ENCODE results near the gene FAT3.
A peak's percentile ranks its signal among the peaks of the same experiment; 100 is the strongest.

The FAT3 gene

DNA sequence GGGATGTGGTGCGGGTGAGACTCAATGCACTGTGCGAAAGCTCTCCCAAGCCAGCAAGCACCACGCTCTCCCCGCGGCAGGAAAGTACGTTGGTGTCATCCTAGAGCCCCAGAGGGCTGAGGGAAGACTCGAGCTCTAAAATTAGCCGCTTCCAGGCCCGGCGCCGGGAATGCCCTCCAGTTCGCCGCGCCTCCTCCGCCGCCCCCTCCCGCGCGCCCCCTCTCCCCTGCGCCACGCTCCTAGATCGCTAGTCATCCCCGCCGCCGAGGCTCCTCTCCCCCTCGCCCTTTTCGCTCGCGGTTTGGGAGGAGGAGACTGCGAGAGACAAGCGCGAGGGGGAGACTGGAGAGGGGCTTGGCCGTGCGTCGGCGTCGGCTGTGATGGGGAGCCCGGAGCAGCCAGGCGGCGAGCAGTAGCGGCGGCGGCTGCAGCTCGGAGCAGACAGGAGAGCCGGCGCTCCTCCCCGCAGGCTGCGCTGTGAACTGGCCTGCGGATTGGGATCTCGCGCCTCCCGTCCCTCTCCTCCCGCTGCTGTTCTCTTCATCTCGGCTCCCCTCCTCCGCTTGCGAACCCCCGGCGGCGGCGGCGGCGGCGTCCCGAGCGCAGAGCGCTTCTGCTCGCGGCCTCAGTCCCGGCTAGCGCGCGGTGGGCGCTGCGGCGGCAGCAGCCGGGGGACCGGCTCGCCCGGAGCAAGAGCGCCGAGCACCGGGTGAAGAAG lies at the start of gene FAT3:
Gene FAT3 (plus strand): TSS at position 412 of the 718 bp plus-strand sequence. CDS start 127,295 bp downstream, outside the sequence.
- TF ChIP-seq FOXM1 (IDR thresholded peaks at IDR 0.05; ENCODE audit: borderline replicate concordance) (no peak), TARDBP (IDR thresholded peaks at IDR 0.05) (no peak), HDGF (IDR thresholded peaks at IDR 0.05; ENCODE audit: borderline replicate concordance) (no peak), LEF1 (IDR thresholded peaks at IDR 0.05; ENCODE audit: borderline replicate concordance) (no peak), ZNF384 (IDR thresholded peaks at IDR 0.05) (no peak), ARNT (IDR thresholded peaks at IDR 0.05) (no peak), NFRKB (IDR thresholded peaks at IDR 0.05) (no peak)
- TF ChIP-seq, protein P1, sequence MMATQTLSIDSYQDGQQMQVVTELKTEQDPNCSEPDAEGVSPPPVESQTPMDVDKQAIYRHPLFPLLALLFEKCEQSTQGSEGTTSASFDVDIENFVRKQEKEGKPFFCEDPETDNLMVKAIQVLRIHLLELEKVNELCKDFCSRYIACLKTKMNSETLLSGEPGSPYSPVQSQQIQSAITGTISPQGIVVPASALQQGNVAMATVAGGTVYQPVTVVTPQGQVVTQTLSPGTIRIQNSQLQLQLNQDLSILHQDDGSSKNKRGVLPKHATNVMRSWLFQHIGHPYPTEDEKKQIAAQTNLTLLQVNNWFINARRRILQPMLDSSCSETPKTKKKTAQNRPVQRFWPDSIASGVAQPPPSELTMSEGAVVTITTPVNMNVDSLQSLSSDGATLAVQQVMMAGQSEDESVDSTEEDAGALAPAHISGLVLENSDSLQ (IDR thresholded peaks at IDR 0.05), result no peak
- peak; percentile 63 for DNase-seq (ENCODE audit: extremely low spot score)
- ChIA-PET POLR2A (interaction anchor here (0.9 kb wide), 1 partner anchor 664 kb away, joined by 3 read pairs; no protein-coding TSS in a partner anchor), CTCF (no interaction called here)

DNA sequence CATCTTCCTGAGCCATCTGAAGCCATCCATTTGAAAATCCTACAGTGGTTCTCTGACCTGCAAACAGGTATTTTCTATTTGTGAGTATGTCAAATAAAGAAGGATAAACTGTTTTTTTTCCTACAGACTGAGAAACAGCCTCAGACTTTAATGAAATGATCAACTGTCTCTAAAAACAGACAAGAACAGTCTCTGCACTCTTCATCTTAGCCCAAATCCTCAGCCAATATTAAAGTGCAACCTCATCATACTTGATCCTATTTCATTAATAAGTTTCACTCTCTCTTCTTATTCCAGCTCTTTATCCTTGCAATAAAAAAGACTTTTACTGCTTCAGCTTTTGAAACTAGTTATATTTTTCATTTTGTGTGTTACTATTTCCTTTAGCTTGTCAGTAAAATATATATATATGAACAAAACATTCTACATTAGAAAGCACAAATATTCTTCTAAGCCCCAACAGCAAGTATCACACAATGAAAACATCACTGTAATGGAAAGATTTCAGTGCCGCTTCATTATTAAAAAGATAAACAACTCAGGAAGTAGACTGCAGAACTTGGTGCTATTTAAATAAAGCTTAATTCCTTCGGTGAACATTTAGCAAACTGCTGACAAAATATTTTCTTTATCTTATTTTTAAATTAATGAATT lies 45.5 kb upstream of the FAT3 start:
- ChIA-PET CTCF (interaction anchor here (0.6 to 0.7 kb wide), 2 partner anchors 161 to 707 kb away, joined by 3 read pairs; no protein-coding TSS in a partner anchor), POLR2A (no interaction called here)
- TF ChIP-seq ELF4 (IDR thresholded peaks at IDR 0.05), result no peak
- TF ChIP-seq SUZ12 (IDR thresholded peaks at IDR 0.05), result no peak
- TF ChIP-seq FOXM1 (IDR thresholded peaks at IDR 0.05; ENCODE audit: borderline replicate concordance), result no peak
- TF ChIP-seq TARDBP (IDR thresholded peaks at IDR 0.05), result no peak
- TF ChIP-seq CTBP1 (IDR thresholded peaks at IDR 0.05; ENCODE audit: borderline replicate concordance), result no peak
- DNase-seq (ENCODE audit: extremely low spot score), result no peak

DNA sequence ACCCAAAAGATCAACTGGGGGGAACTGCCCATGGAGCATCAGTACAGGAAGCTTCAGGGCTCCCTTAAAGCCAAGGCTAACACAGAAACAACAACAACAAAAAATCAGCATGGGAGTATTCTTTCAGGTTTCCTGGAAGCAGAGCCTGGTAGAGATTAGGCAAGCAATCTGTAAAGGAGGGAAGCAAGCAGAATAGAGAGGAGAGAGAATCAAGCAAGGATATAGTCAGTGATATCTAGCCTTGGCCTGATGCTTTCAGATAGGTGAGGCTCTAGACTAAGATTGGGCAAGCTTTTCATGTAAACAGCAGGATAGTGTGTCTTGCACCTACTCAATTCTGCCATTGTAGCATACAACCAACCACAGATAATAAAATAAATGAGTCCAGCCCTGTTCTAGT lies 44.4 kb upstream of the FAT3 start:
- TF ChIP-seq TARDBP (IDR thresholded peaks at IDR 0.05) (no peak), CTBP1 (IDR thresholded peaks at IDR 0.05; ENCODE audit: borderline replicate concordance) (no peak), NFRKB (IDR thresholded peaks at IDR 0.05) (no peak), SUZ12 (IDR thresholded peaks at IDR 0.05) (no peak), HDGF (IDR thresholded peaks at IDR 0.05; ENCODE audit: borderline replicate concordance) (no peak), FOXM1 (IDR thresholded peaks at IDR 0.05; ENCODE audit: borderline replicate concordance) (no peak), L3MBTL2 (conservative IDR thresholded peaks at IDR 0.05) (no peak), SP1 (IDR thresholded peaks at IDR 0.05) (no peak), FOXK2 (IDR thresholded peaks at IDR 0.05) (no peak), BHLHE40 (IDR thresholded peaks at IDR 0.05; ENCODE audit: borderline replicate concordance) (no peak), LEF1 (IDR thresholded peaks at IDR 0.05; ENCODE audit: borderline replicate concordance) (no peak), FOXA1 (IDR thresholded peaks at IDR 0.05) (no peak), ZNF384 (IDR thresholded peaks at IDR 0.05) (no peak)
- TF ChIP-seq, protein P1 (IDR thresholded peaks at IDR 0.05), result no peak
- no peak for DNase-seq (ENCODE audit: extremely low spot score)
- POLR2A ChIA-PET, result no interaction called here
- CTCF ChIA-PET, result no interaction called here

DNA sequence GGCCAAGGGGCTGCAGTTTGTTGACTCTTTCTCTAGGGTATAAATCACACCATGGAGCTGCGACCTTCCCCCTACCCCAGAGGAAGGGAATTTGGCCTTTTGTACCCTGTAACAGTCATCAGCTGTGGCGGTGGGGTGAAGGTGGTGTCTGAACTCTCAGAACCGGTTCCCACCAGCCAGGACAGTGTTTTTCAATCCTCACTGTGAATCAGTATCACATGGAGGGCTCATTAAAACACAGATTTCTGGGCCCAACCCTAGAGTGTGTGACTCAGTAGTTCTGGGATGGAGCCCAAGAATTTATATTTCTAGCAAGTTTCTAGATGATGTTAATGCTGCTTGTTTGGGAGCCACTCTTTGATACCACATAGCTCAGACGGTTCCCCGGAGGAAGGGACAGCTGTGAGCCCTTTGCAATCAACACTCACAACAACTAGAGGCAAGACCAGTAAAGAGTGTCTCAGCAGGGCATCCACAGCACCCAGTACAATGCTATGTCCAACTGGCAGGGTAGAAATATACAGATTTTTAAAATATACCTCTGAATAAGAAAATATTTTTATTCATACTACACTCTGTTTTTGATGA lies 43.9 kb upstream of the FAT3 start:
- no peak for DNase-seq (ENCODE audit: extremely low spot score)
- ChIA-PET CTCF (no interaction called here), POLR2A (no interaction called here)
- TF ChIP-seq ELF4 (IDR thresholded peaks at IDR 0.05) (no peak), FOXM1 (IDR thresholded peaks at IDR 0.05; ENCODE audit: borderline replicate concordance) (no peak), NFRKB (IDR thresholded peaks at IDR 0.05) (no peak), FOXK2 (IDR thresholded peaks at IDR 0.05) (no peak), TARDBP (IDR thresholded peaks at IDR 0.05) (no peak), SUZ12 (IDR thresholded peaks at IDR 0.05) (no peak), ZNF384 (IDR thresholded peaks at IDR 0.05) (no peak), LEF1 (IDR thresholded peaks at IDR 0.05; ENCODE audit: borderline replicate concordance) (no peak), BHLHE40 (IDR thresholded peaks at IDR 0.05; ENCODE audit: borderline replicate concordance) (no peak), L3MBTL2 (conservative IDR thresholded peaks at IDR 0.05) (no peak)

DNA sequence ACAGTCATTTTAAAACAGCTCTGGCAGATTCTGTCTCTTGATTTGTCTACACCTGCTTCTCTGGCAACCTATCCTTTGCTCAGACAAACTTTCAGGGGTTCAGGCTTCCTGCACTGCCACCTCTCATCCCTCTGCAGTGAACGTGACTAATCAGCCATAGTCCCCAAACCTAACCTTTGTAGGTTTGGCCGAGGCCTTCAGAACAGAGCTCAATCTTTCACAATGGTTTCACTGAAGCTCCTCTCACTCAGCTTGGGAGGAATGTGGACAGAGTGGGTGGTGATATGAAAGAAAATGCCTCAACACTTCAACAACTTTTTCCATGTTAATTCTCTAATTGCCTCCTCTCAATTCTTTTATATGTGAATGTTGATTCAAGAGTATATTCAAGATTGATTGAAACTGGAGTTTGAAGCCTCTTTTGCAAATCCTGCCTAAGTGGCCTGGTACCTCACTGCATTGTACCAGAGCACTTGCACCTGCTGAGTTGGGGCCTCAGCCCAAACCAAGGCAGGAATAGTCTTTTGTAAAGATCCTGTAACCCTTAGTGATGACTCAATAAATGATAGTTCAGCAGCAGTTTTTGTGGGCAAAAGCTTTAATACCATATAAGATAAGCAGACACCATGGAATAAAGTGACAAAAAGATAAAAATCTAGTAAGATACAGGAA lies 33.9 kb upstream of the FAT3 start:
- POLR2A ChIA-PET, result no interaction called here
- DNase-seq (ENCODE audit: extremely low spot score), result no peak
- no peak for TF ChIP-seq HDGF (IDR thresholded peaks at IDR 0.05; ENCODE audit: borderline replicate concordance)
- TF ChIP-seq CTBP1 (IDR thresholded peaks at IDR 0.05; ENCODE audit: borderline replicate concordance), result no peak
- no peak for TF ChIP-seq L3MBTL2 (conservative IDR thresholded peaks at IDR 0.05)
- TF ChIP-seq, protein P1 (IDR thresholded peaks at IDR 0.05), result no peak
- TF ChIP-seq FOXA1 (IDR thresholded peaks at IDR 0.05), result no peak
- TF ChIP-seq SUZ12 (IDR thresholded peaks at IDR 0.05), result no peak
- no peak for TF ChIP-seq NFRKB (IDR thresholded peaks at IDR 0.05)
- no peak for TF ChIP-seq FOXK2 (IDR thresholded peaks at IDR 0.05)
- no peak for TF ChIP-seq ELF4 (IDR thresholded peaks at IDR 0.05)
- no peak for TF ChIP-seq LEF1 (IDR thresholded peaks at IDR 0.05; ENCODE audit: borderline replicate concordance)
- TF ChIP-seq SP1 (IDR thresholded peaks at IDR 0.05), result no peak
- TF ChIP-seq TARDBP (IDR thresholded peaks at IDR 0.05), result no peak
- TF ChIP-seq BHLHE40 (IDR thresholded peaks at IDR 0.05; ENCODE audit: borderline replicate concordance), result no peak
- TF ChIP-seq ARNT (IDR thresholded peaks at IDR 0.05), result no peak
- no peak for TF ChIP-seq FOXM1 (IDR thresholded peaks at IDR 0.05; ENCODE audit: borderline replicate concordance)
- no peak for TF ChIP-seq ZNF384 (IDR thresholded peaks at IDR 0.05)
- CTCF ChIA-PET, result no interaction called here
